H1 (cell line): ENCODE measurements around the gene ODF4. TPM values are rescaled to one million over a fixed set of nuclear protein-coding genes. Genes with fewer than 3 reads are reported as not detected.

ENCODE experiments used
- PHF8 ChIP-seq: fragments of 200-600 bp; sonication (generic); conservative IDR thresholded peaks from 2 replicates; pipeline ENCODE4 v1.7.1; 2012; ENCODE audit warnings: low read depth, mild to moderate bottlenecking, inconsistent platforms, low read length, moderate library complexity
- RAD21 ChIP-seq, 2 experiments: IDR thresholded peaks in 1 of 2; conservative IDR thresholded peaks in 1 of 2; 2 replicates each; pipeline ENCODE4 v1.6.1; 2011; ENCODE audit warnings: low read depth in 2 of 2, low read length in 2 of 2, improper control_type of control experiment in 1 of 2, inconsistent platforms in 1 of 2, mild to moderate bottlenecking in 1 of 2, moderate library complexity in 1 of 2
- RFX5 ChIP-seq: IDR thresholded peaks from 2 replicates; pipeline ENCODE4 v1.6.1; 2011; ENCODE audit warnings: low read depth, low read length, improper control_type of control experiment, borderline replicate concordance
- TCF12 ChIP-seq: IDR thresholded peaks from 2 replicates; pipeline ENCODE4 v1.6.1; 2011; ENCODE audit warnings: low read depth, mild to moderate bottlenecking, low read length
- polyA plus RNA-seq, 7 experiments: library from polyadenylated mRNA; depleted of rRNA in 3 of 7; stranded (reverse) in 5 of 7; unstranded in 2 of 7; fragments of >200 nt in 5 of 7; fragments of 200-250 nt in 2 of 7; gene quantifications; 1 replicate in 5 of 7; 2 replicates in 1 of 7; 4 replicates in 1 of 7; pipeline versions ENCODE4 v1.2.1 to v1.2.3, GENCODE V29; 2011 to 2013; ENCODE audit warnings: missing spikeins in 2 of 7, mixed read lengths in 2 of 7
- total RNA-seq: library from RNA; stranded (reverse); fragmentation: NEBNext Ultra II Directional; extraction: Animal tissue kit (Norgen Biotek cat#: 25700); gene quantifications from 2 replicates; pipeline ENCODE4 v1.2.1, GENCODE V29; 2021
- TF ChIP-seq, protein P1 (sequence below): IDR thresholded peaks from 2 replicates; pipeline ENCODE4 v1.6.1; 2011; ENCODE audit warnings: low read depth, mild to moderate bottlenecking, low read length; ENCODE audit not compliant: insufficient read depth

The ODF4 gene
- total and polyA plus RNA-seq, 2 of the 8 experiments (the other 6 are each of a cell fraction or from before 2014, with no cell fraction given) = not detected

DNA sequence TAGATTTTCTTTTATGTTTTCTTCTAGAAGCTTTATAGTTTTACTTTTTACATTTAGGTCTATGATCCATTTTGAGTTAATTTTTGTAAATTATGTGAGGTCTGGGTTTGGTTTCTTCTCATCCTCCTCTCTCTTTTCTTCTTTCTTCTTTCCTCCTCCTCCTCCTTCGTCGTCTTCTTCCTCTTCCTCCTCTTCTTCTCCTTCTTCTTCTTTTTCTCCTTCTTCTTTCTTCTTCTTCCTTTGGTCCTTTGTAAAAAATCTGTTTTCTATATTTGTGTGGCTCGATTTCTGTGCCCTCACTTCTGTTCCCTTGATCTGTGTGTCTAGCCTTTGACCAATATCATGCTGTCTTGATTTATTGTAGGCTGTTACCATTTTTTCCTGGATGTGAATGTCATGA is 39.4 kb upstream of the ODF4 start (continued):
- TF ChIP-seq, protein P1, sequence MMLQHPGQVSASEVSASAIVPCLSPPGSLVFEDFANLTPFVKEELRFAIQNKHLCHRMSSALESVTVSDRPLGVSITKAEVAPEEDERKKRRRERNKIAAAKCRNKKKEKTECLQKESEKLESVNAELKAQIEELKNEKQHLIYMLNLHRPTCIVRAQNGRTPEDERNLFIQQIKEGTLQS = no peak
- TF ChIP-seq TCF12 (no peak), RFX5 (no peak), PHF8 (no peak), RAD21 (IDR thresholded peaks at IDR 0.05 in 1 of 2, conservative IDR thresholded peaks at IDR 0.05 in 1 of 2; ENCODE audit: low read depth in 2 of 2, low read length in 2 of 2) (no peak)
